Tibial artery (tissue), 4 donors: ENCODE data around the gene TRIM71.

Experiments used
- DNase-seq, 2 donors: peaks; one replicate each; pipeline ENCODE4 v3.0.0-alpha.2; 2019
- H3K27ac ChIP-seq, 2 donors: fragments of 200-600 bp; sonication (generic) in 1 of 2; 1 replicate in 1 of 2; 2 replicates in 1 of 2; pipeline ENCODE4 v1.5.1; 2018 to 2019; ENCODE audit warnings: mild to moderate bottlenecking in 1 of 2
- H3K27me3 ChIP-seq, 2 donors: fragments of 200-600 bp; sonication (generic) in 1 of 2; one replicate each; pipeline versions ENCODE4 v1.5.1 to v1.6.0; 2016 to 2019
- H3K36me3 ChIP-seq, 3 donors: fragments of 200-600 bp; sonication (generic) in 2 of 3; one replicate each; pipeline ENCODE4 v1.5.1; 2016 to 2019; ENCODE audit warnings: mild to moderate bottlenecking in 2 of 3
- H3K4me1 ChIP-seq, 4 donors: fragments of 200-600 bp; sonication (generic) in 2 of 4; 1 replicate in 3 of 4; 2 replicates in 1 of 4; pipeline ENCODE4 v1.5.1; 2016 to 2019
- H3K4me3 ChIP-seq, 2 donors: fragments of 200-600 bp; sonication (generic) in 1 of 2; 1 replicate in 1 of 2; 2 replicates in 1 of 2; pipeline ENCODE4 v1.5.1; 2018 to 2019; ENCODE audit warnings: mild to moderate bottlenecking in 2 of 2
- H3K9me3 ChIP-seq, 3 donors: fragments of 200-600 bp; sonication (generic) in 1 of 3; one replicate each; pipeline ENCODE4 v1.5.1; 2016 to 2019
- CTCF ChIP-seq, 2 experiments: fragments of 200-600 bp in 1 of 2; fragments of 450-650 bp in 1 of 2; IDR thresholded peaks; one replicate each; pipeline ENCODE4 v1.5.1; 2017 to 2019; ENCODE audit warnings: antibody characterized with exemption in 2 of 2, mild to moderate bottlenecking in 1 of 2, moderate library complexity in 1 of 2
- intact Hi-C: fragments of 100-400 bp; cut with DNase I; formaldehyde crosslinking; loops from one replicate; pipeline ENCODE4 v1.15.0; 2023; ENCODE audit warnings: low total_unique reads

TRIM71 gene

GRCh38 chr3:32885283-32885901 is 67.6 kb downstream of the TRIM71 start:
- no peak overlapping the region for H3K4me3 ChIP-seq
- no peaks in the 10 kb centered on the region for H3K27me3 ChIP-seq
- intact Hi-C loops = no loop called here
- TF ChIP-seq CTCF (IDR thresholded peaks at IDR 0.05) = no peak
- no peaks in the 10 kb centered on the region for H3K36me3 ChIP-seq
- H3K4me1 ChIP-seq = no peaks in the 10 kb centered on the region
- no peaks in the 10 kb centered on the region for H3K9me3 ChIP-seq
- no peak overlapping the region for H3K27ac ChIP-seq
- no peak for DNase-seq

- H3K27ac ChIP-seq = no peak overlapping the region
- DNase-seq = no peak
- intact Hi-C loops = no loop called here
Observed at GRCh38 chr3:32886296-32886695, 68.5 kb downstream of the TRIM71 start.

GRCh38 chr3:32886911-32887310 is 69.1 kb downstream of the TRIM71 start:
- no peak for TF ChIP-seq CTCF (IDR thresholded peaks at IDR 0.05)
- Histone ChIP-seq H3K36me3 (no peaks in the 10 kb centered on the region), H3K4me3 (no peak overlapping the region), H3K4me1 (no peaks in the 10 kb centered on the region), H3K27ac (no peak overlapping the region), H3K27me3 (peaks cover 0 to 3% of the 10 kb centered on the region in 2 donors), H3K9me3 (no peaks in the 10 kb centered on the region)
- no peak for DNase-seq
- intact Hi-C loops = no loop called here

More at GRCh38 chr3:32886296-32886695, 68.5 kb downstream of the TRIM71 start:
- TF ChIP-seq CTCF (IDR thresholded peaks at IDR 0.05) = no peak
- H3K4me3 ChIP-seq = no peak overlapping the region
- no peaks in the 10 kb centered on the region for H3K36me3 ChIP-seq
- no peaks in the 10 kb centered on the region for H3K4me1 ChIP-seq
- no peaks in the 10 kb centered on the region for H3K9me3 ChIP-seq
- H3K27me3 ChIP-seq = peaks cover 0 to 3% of the 10 kb centered on the region in 2 donors

GRCh38 chr3:32888739-32889138 is 70.9 kb downstream of the TRIM71 start:
- Histone ChIP-seq H3K4me3 (no peak overlapping the region), H3K9me3 (no peaks in the 10 kb centered on the region), H3K27ac (no peak overlapping the region), H3K36me3 (no peaks in the 10 kb centered on the region), H3K4me1 (no peaks in the 10 kb centered on the region), H3K27me3 (peaks cover 0 to 3% of the 10 kb centered on the region in 2 donors)
- intact Hi-C loops = no loop called here
- TF ChIP-seq CTCF (IDR thresholded peaks at IDR 0.05) = no peak
- DNase-seq = no peak

GRCh38 chr3:32890420-32891276 is 72.9 kb downstream of the TRIM71 start:
- intact Hi-C loops = no loop called here
- Histone ChIP-seq H3K4me3 (no peak overlapping the region), H3K4me1 (no peaks in the 10 kb centered on the region), H3K36me3 (no peaks in the 10 kb centered on the region), H3K9me3 (no peaks in the 10 kb centered on the region), H3K27me3 (peaks cover 0 to 6% of the 10 kb centered on the region in 2 donors), H3K27ac (no peak overlapping the region)
- DNase-seq = no peak
- no peak for TF ChIP-seq CTCF (IDR thresholded peaks at IDR 0.05)
